Right lobe of liver (tissue), 6 donors: Measurements from ENCODE around the gene RBFOX2. TPM values are rescaled to one million over a fixed set of nuclear protein-coding genes. Genes with fewer than 3 reads are reported as not detected.

Experiments
- ATAC-seq, 4 donors: fragments of 200-7000 bp; cut with Tn5 transposase; one replicate each; pipeline ENCODE4 v1.9.1; 2020; ENCODE audit warnings: mild to moderate bottlenecking in 4 of 4, moderate library complexity in 4 of 4
- DNase-seq, 3 donors: peaks; one replicate each; pipeline ENCODE4 v3.0.0-alpha.2; 2020
- H3K27ac ChIP-seq, 3 donors: fragments of 200-600 bp; one replicate each; pipeline ENCODE4 v1.8.0; 2022
- H3K27me3 ChIP-seq, 2 donors: fragments of 200-600 bp; one replicate each; pipeline ENCODE4 v1.8.0; 2022
- H3K36me3 ChIP-seq, 4 donors: fragments of 200-600 bp; sonication (generic) in 1 of 4; one replicate each; pipeline versions ENCODE4 v1.5.1 to v1.8.0; 2017 to 2022; ENCODE audit warnings: control low read depth in 1 of 4
- H3K4me1 ChIP-seq, 4 donors: fragments of 200-600 bp; sonication (generic) in 1 of 4; one replicate each; pipeline versions ENCODE4 v1.5.1 to v1.8.0; 2017 to 2022; ENCODE audit warnings: control low read depth in 1 of 4
- H3K4me3 ChIP-seq, 3 donors: fragments of 200-600 bp; one replicate each; pipeline ENCODE4 v1.8.0; 2022
- H3K9me3 ChIP-seq, 4 donors: fragments of 200-600 bp; sonication (generic) in 1 of 4; one replicate each; pipeline versions ENCODE4 v1.5.1 to v1.8.0; 2017 to 2022; ENCODE audit warnings: control low read depth in 1 of 4
- CTCF ChIP-seq, 4 donors: fragments of 200-600 bp in 3 of 4; fragments of 450-650 bp in 1 of 4; IDR thresholded peaks; one replicate each; pipeline versions ENCODE4 v1.5.1 to v1.8.0; 2016 to 2022; ENCODE audit warnings: antibody characterized with exemption in 4 of 4, mild to moderate bottlenecking in 2 of 4
- POLR2A ChIP-seq: fragments of 450-650 bp; IDR thresholded peaks from one replicate; pipeline ENCODE4 v1.6.1; 2017; ENCODE audit warnings: antibody characterized with exemption, mild to moderate bottlenecking
- WGBS: methylation state at CpG from one replicate; pipeline ENCODE4 v1.1.6; 2018; ENCODE audit warnings: low coverage, low lambda C conversion rate; ENCODE audit not compliant: insufficient coverage; ENCODE audit errors: missing lambda C conversion rate; 5-methylcytosine and 5-hydroxymethylcytosine counted together
- intact Hi-C, 2 donors: fragments of 100-400 bp; cut with DNase I; formaldehyde crosslinking; loops; one replicate each; pipeline versions ENCODE4 v1.11.2 to v1.14.1; 2022
- total RNA-seq, 6 experiments: library from RNA; depleted of rRNA in 2 of 6; stranded (reverse); fragments of >200 nt in 2 of 6; fragmentation: NEBNext Ultra II Directional in 3 of 6; extraction: Animal tissue kit (Norgen Biotek cat#: 25700) in 3 of 6; gene quantifications; one replicate each; pipeline versions ENCODE4 v1.1.0 to v1.2.4, GENCODE V29; 2016 to 2023
- donor health status: DM: no; HTN: yes; CAD: no.
- donor health status: DM: no; HTN: no; CAD: no.
- donor health status: DM: no; HTN: no; CAD: no.
- donor health status: DM: no; HTN: yes; CAD: no.
- donor health status: DM: no; HTN: yes; CAD: no.

The RBFOX2 gene
- total RNA-seq, 6 experiments from 2014 or later, result 23.9 to 36.5 (median 29.5) TPM

GRCh38 chr22:35921044-35921443 lies 107.6 kb downstream of the RBFOX2 start:
- no peaks in the 10 kb centered on the region for H3K36me3 ChIP-seq
- ATAC-seq (no peak), DNase-seq (no peak)
- WGBS, result 73% methylated on average over 2 of the region's 2 CpGs
- H3K4me1 ChIP-seq, result peaks cover 0 to 44% (median 21%) of the 10 kb centered on the region in 4 donors
- no peaks in the 10 kb centered on the region for H3K9me3 ChIP-seq
- no peak overlapping the region for H3K4me3 ChIP-seq
- H3K27ac ChIP-seq, result no peak overlapping the region
- intact Hi-C loops, result loop anchor here in 1 of 2 donors (10.0 kb wide), 1 partner anchor 286 kb away; no protein-coding TSS in a partner anchor
- TF ChIP-seq CTCF (IDR thresholded peaks at IDR 0.05) (no peak), POLR2A (no peak)
- H3K27me3 ChIP-seq, result no peaks in the 10 kb centered on the region

- Histone ChIP-seq H3K27me3 (no peaks in the 10 kb centered on the region), H3K9me3 (no peaks in the 10 kb centered on the region), H3K4me1 (peaks cover 0 to 57% (median 29%) of the 10 kb centered on the region in 4 donors), H3K27ac (no peak overlapping the region), H3K36me3 (no peaks in the 10 kb centered on the region), H3K4me3 (no peak overlapping the region)
- ATAC-seq, result no peak
- no peak for DNase-seq
- TF ChIP-seq CTCF (IDR thresholded peaks at IDR 0.05) (no peak), POLR2A (no peak)
- intact Hi-C loops, result no loop called here
- 48% methylated on average over 8 of the region's 8 CpGs for WGBS
Observed at GRCh38 chr22:35919002-35919542, 109.6 kb downstream of the RBFOX2 start.

- Histone ChIP-seq H3K27ac (no peak overlapping the region), H3K9me3 (no peaks in the 10 kb centered on the region), H3K36me3 (no peaks in the 10 kb centered on the region), H3K27me3 (no peaks in the 10 kb centered on the region), H3K4me3 (no peak overlapping the region), H3K4me1 (peaks cover 0 to 63% (median 31%) of the 10 kb centered on the region in 4 donors)
- intact Hi-C loops, result no loop called here
- TF ChIP-seq CTCF (IDR thresholded peaks at IDR 0.05) (no peak), POLR2A (no peak)
- ATAC-seq, result no peak
- no peak for DNase-seq
- WGBS, result 46% methylated on average over 3 of the region's 3 CpGs
Observed at GRCh38 chr22:35918456-35918855, 110.2 kb downstream of the RBFOX2 start.

GRCh38 chr22:35917651-35918050 lies 111.0 kb downstream of the RBFOX2 start:
- Histone ChIP-seq H3K9me3 (no peaks in the 10 kb centered on the region), H3K4me3 (no peak overlapping the region), H3K36me3 (no peaks in the 10 kb centered on the region), H3K27me3 (no peaks in the 10 kb centered on the region), H3K4me1 (peaks cover 0 to 63% (median 30%) of the 10 kb centered on the region in 4 donors), H3K27ac (no peak overlapping the region)
- no peak for DNase-seq
- ATAC-seq, result no peak
- WGBS, result 81% methylated on average over 4 of the region's 4 CpGs
- no peak for TF ChIP-seq CTCF (IDR thresholded peaks at IDR 0.05)
- TF ChIP-seq POLR2A, result no peak
- intact Hi-C loops, result no loop called here
